Stimulated activated naive CD8-positive, alpha-beta T cell treated with anti-CD3 and anti-CD28 coated beads, Interleukin-15, amount 100 ng/mL, for 72 hours (primary cell): ENCODE results near the gene STIP1.
"Not testable (repeated sequence)": the region's sequence is repeated elsewhere in the genome, so short reads cannot be mapped to it uniquely, and the experiment has no call there.

Source experiments
- ATAC-seq: fragments of 150-1000 bp; cut with Tn5 transposase; 2 replicates; pipeline ENCODE4 v1.10.0; 2021; ENCODE audit warnings: mild to moderate bottlenecking, moderate library complexity
- DNase-seq, 2 donors: peaks; one replicate each; pipeline ENCODE4 v3.0.0; 2021 to 2022
- H3K27ac Mint-ChIP-seq, 2 donors: one replicate each; pipeline ENCODE4 v1.8.0; 2022; ENCODE audit warnings: mild to moderate bottlenecking in 2 of 2, mixed read lengths in 2 of 2, moderate library complexity in 2 of 2
- H3K27me3 Mint-ChIP-seq: one replicate; pipeline ENCODE4 v1.8.0; 2022; ENCODE audit warnings: mixed read lengths
- H3K4me1 Mint-ChIP-seq: one replicate; pipeline ENCODE4 v1.8.0; 2022; ENCODE audit warnings: mild to moderate bottlenecking, mixed read lengths
- H3K4me3 Mint-ChIP-seq, 2 donors: one replicate each; pipeline ENCODE4 v1.8.0; 2022; ENCODE audit warnings: mild to moderate bottlenecking in 2 of 2, mixed read lengths in 2 of 2, moderate library complexity in 1 of 2
- H3K9me3 Mint-ChIP-seq, 2 donors: one replicate each; pipeline ENCODE4 v1.8.0; 2022; ENCODE audit warnings: mixed read lengths in 2 of 2

STIP1 gene

DNA sequence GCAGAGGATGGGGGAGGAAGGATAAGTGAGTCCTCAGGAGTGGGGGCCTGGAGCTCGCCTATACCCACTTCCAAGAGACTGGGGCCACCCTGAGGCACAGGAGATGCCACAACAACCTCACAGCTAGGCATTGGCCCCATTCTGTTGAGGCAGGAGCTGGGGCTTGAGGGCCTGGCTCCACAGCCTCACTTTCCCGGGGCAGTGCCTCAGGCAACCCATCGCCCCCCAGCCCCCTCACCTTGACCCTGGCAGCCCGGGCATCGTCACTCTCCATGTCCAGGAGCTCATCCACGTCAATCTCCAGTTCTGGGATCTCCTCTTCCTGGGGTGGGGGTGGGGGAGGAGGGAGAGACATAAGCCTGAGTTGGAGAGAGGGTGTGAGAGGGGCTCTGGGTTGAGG lies 59.0 kb downstream of the STIP1 start:
- Mint-ChIP-seq H3K27ac (peak overlapping the region; percentile 42 to 96), H3K4me3 (peak overlapping the region; percentile 95 to 96), H3K27me3 (no peaks in the 10 kb centered on the region), H3K9me3 (no peaks in the 10 kb centered on the region), H3K4me1 (peaks cover 65% of the 10 kb centered on the region)
- ATAC-seq (no peak), DNase-seq (no peak)

DNA sequence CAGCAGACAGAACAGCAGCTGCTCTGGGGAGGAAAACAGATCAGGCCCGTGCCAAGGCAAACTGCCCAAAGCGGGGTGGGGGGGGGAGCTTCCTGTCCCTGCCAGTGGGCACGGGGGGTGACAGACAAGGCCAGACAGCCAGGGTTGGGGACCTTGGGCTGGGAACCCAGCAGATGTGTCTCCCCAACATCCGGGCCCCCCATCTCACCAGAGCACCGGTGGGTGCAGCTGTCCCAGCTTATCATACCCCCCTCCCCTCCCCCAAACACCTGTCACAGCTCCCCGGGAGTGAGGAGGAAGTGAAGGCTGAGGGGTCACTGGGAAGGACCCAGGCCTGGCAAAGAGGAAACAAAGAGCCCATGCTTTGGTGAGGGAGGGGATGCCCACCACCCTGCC lies 59.4 kb downstream of the STIP1 start:
- Mint-ChIP-seq H3K27me3 (no peaks in the 10 kb centered on the region), H3K9me3 (no peaks in the 10 kb centered on the region), H3K4me1 (peaks cover 65% of the 10 kb centered on the region), H3K4me3 (peak overlapping the region; percentile 95 to 96), H3K27ac (peak overlapping the region; percentile 48 to 96)
- ATAC-seq: no peak
- no peak for DNase-seq

- peak; percentile 33 for ATAC-seq
- H3K27me3 Mint-ChIP-seq: no peaks in the 10 kb centered on the region
- peak; percentile 48 to 80 for DNase-seq
- H3K4me3 Mint-ChIP-seq: peak overlapping the region; percentile 95 to 96
- H3K27ac Mint-ChIP-seq: peak overlapping the region; percentile 95 to 96
- peaks cover 68% of the 10 kb centered on the region for H3K4me1 Mint-ChIP-seq
- H3K9me3 Mint-ChIP-seq: no peaks in the 10 kb centered on the region
These were observed 60.0 kb downstream of the STIP1 start for GRCh38 chr11:64245797-64246620.

GRCh38 chr11:64246621-64246870 lies 60.6 kb downstream of the STIP1 start:
- H3K4me3 Mint-ChIP-seq: peak overlapping the region; percentile 76 to 90

DNA sequence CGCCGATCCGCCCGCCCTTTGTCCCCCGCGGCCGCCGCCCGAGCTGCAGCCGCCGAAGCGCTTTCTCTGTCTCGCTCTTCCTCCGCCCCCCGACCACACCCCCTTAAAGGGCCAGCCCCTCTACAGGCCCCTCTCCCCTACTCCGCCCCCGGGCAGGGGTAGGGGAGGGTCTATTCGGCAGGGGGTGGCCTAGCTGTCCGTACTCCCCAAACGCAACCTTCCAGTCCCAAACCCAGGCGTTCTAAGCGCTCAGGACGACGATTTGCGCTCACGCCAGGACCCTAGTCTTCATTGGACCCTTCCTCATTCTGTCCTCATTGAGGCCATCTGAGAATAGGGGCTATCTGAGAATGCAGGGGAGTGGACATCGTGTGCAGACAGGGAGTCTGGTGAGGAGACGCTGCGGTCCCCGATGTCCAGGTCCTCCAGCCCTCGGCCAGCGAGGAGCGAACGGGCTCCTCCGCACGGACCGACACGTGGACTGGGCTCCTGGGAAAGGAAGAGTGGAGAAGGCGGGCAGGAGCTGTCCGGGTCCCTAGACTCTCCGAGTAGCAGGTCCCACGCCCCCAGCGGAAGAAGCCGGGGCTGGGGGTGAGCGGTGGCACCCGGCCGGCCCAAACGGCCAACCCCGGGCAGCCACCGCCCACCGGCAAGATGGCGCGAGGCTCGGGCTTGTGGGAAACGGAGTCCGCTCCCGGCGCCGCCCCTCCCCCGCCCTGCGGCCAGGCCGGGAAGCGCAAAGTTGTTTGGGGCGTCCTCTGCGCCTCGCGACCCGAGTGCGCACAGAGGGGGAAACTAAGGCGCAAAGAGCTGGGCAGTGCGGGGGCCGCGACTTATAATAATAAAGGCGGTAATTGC lies 61.1 kb downstream of the STIP1 start, which contains the start of gene PPP1R14B:
PPP1R14B (minus strand) TSS at position 73 of the 858 bp plus-strand sequence. CDS start 270 bp downstream, outside the sequence.
- no peaks in the 10 kb centered on the region for H3K9me3 Mint-ChIP-seq
- DNase-seq (peak; percentile 77), ATAC-seq (peak; percentile 66)
- H3K4me3 Mint-ChIP-seq: peak within 1 kb of the TSS; percentile 95 to 96
- peaks cover 72% of the 10 kb centered on the region for H3K4me1 Mint-ChIP-seq
- H3K27ac Mint-ChIP-seq: peak within 1 kb of the TSS; percentile 95 to 96
- no peaks in the 10 kb centered on the region for H3K27me3 Mint-ChIP-seq

More at GRCh38 chr11:64246621-64246870, 60.6 kb downstream of the STIP1 start:
- not testable (repeated sequence) for H3K27ac Mint-ChIP-seq, DNase-seq, H3K27me3 Mint-ChIP-seq, H3K9me3 Mint-ChIP-seq
- ATAC-seq: peak; percentile 13
- H3K4me1 Mint-ChIP-seq: peaks cover 68% of the 10 kb centered on the region

DNA sequence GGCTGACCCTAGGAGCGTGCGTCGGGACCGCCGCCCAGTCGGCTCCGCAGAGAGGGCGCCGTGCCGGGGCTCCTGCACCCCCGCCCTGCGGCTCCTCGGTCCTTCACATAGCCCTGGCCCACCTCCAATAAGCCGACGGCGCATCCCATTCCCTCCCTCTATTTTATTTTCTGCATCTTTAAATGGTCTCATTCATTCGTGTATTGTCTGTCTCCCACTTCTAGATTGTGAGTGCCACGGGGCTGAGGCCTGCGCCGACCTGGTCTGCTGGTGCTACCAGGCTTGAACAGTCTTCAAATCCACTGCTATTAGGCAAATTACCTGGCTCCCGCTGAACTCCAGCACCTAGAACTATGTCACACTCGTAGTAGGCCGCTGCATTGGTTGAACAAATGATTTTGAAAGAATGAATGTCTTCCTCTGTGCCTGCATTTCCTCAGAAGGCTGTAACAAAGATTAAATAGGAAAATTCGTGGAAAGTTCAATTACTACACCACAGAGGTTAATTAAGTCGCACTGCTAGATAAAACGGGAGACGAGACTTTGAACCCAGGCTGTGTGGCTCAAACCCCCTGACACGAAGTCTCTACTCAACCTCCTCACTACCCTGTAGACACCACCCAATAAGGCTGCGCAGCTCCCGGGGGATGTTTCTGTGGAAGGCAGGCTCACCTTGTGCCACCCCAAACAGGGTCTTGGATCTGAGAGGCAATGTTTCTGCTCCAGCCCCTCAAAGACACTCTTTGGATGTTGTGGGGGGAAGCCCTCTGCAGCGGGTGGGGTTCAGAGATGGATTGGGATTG lies 62.0 kb downstream of the STIP1 start:
- Mint-ChIP-seq H3K4me3 (peak overlapping the region; percentile 62 to 90), H3K9me3 (no peaks in the 10 kb centered on the region), H3K27me3 (no peaks in the 10 kb centered on the region), H3K27ac (no peak overlapping the region), H3K4me1 (peaks cover 72% of the 10 kb centered on the region)
- no peak for ATAC-seq
- no peak for DNase-seq

DNA sequence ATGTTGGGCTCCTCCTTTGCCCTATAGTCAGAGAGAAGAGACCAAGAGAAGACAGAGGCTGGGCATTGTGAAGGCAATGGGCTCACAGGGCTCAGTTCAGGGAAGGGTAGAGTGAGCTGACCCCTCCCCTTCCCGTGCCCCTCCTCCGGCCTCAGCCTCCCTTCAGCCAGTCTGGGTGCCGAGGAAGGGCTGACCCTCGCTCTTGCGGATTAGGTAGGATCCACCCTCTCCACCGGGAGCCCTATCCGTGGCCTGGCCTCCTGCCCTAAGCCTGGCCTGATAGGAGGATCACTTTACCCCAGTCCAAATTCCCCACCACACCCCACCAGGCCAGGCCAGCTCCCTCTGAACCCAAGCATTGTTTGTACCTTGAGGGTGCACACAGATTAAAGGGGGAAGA lies 62.6 kb downstream of the STIP1 start:
- no peak overlapping the region for H3K4me3 Mint-ChIP-seq
- no peak for ATAC-seq
- H3K27ac Mint-ChIP-seq: no peak overlapping the region

GRCh38 chr11:64249038-64249437 lies 63.1 kb downstream of the STIP1 start:
- Mint-ChIP-seq H3K9me3 (no peaks in the 10 kb centered on the region), H3K27ac (no peak overlapping the region), H3K4me3 (no peak overlapping the region), H3K27me3 (no peaks in the 10 kb centered on the region), H3K4me1 (peaks cover 71% of the 10 kb centered on the region)
- DNase-seq: no peak
- no peak for ATAC-seq

More for the DNA sequence above, 62.6 kb downstream of the STIP1 start:
- no peak for DNase-seq
- H3K27me3 Mint-ChIP-seq: no peaks in the 10 kb centered on the region
- H3K9me3 Mint-ChIP-seq: no peaks in the 10 kb centered on the region
- H3K4me1 Mint-ChIP-seq: peaks cover 71% of the 10 kb centered on the region

DNA sequence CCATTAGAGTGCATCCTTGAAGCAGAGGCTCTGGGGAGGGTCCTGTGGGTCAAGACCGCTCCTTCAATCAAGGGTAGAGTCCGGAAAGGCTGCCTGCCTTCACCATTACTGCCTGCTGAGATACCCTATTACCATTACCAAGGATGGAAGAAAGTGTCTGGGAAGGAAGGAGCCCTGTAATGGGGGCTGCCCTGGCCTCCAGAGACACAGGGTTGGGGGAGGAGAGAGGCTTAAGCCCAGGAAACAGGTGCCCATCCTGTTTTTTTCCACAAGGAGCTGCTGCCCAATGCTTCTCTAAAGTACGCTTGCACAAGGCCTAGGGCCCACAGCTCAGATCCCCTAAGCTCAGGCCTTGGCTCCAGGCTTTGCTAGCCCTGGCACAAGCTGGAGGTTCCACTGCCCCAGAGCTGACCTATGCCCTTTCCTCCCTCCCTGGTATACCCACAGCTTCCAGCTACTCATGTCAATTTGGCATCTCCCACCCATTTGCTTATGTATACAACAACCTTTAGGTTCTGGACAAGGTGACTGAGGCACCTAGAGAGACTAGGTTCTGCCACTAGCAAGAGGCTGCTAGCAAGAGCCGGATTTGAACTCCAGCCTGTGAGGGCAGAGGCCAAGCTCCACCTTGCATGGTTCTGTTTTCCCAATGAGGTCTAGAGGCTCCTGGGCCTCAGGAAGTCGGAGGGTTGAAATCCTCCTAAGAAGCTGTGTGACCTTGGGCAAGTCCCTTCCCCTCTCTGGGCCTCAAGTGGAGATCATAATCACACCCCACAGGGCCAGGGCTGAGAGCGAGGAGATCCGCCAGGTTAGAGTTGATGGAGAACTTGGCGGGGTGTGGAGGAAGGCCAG lies 63.8 kb downstream of the STIP1 start:
- Mint-ChIP-seq H3K9me3 (no peaks in the 10 kb centered on the region), H3K27me3 (no peaks in the 10 kb centered on the region), H3K27ac (peak overlapping the region in 1 of 2 donors; percentile 15), H3K4me1 (peaks cover 66% of the 10 kb centered on the region), H3K4me3 (peak overlapping the region in 1 of 2 donors; percentile 61)
- ATAC-seq: no peak
- no peak for DNase-seq

- no peaks in the 10 kb centered on the region for H3K27me3 Mint-ChIP-seq
- no peaks in the 10 kb centered on the region for H3K9me3 Mint-ChIP-seq
- ATAC-seq: peak; percentile 1
- H3K4me3 Mint-ChIP-seq: peak overlapping the region; percentile 83 to 85
- no peak overlapping the region for H3K27ac Mint-ChIP-seq
- DNase-seq: no peak
- H3K4me1 Mint-ChIP-seq: peaks cover 60% of the 10 kb centered on the region
These were observed 64.5 kb downstream of the STIP1 start for GRCh38 chr11:64250415-64251015.

DNA sequence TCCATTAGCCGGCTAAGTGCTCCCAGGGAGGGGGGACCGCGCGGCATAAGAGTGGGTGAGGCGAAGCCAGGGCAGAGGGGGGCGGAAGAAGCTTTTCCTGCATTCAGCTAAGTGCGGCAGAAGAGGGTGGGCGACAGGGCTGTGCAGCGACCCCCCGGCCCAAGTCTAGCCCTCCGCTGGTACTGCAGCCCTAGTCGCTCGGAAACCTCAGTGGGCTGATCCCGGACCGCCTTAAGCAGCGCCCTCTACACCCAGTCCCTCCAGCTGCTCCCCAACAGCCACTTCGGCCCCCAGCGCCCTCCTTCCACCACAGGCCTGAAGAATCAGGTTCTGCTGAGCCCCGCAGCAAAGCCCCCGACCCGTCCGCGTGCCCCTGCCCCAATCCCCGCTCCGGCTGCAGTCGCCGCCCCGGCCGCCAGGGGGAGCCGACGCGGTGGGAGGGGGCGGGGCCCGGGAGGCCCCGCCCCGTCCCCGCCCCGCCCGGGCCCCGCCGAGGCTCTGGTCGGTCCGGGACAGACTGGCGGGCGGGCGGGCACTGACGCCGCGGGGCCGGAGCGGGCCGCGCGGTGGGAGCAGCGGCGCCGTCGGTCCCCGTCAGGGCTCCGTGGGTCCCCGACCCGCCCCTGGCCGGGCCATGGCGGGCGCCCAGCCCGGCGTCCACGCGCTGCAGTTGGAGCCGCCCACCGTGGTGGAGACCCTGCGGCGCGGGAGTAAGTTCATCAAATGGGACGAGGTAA lies 65.2 kb downstream of the STIP1 start, which contains the start of gene PLCB3:
PLCB3 (plus strand) TSS at position 515 of the 737 bp plus-strand sequence; CDS start at position 635, 120 bp downstream.
- peak; percentile 55 to 75 for DNase-seq
- Mint-ChIP-seq H3K4me1 (peaks cover 60% of the 10 kb centered on the region), H3K27ac (peak within 1 kb of the TSS; percentile 75 to 89), H3K27me3 (no peaks in the 10 kb centered on the region), H3K9me3 (no peaks in the 10 kb centered on the region), H3K4me3 (peak within 1 kb of the TSS; percentile 93 to 96)
- peak; percentile 67 for ATAC-seq

GRCh38 chr11:64251753-64252002 lies 65.7 kb downstream of the STIP1 start:
- Mint-ChIP-seq H3K27ac (peak overlapping the region; percentile 75 to 89), H3K4me1 (peaks cover 60% of the 10 kb centered on the region), H3K4me3 (peak overlapping the region; percentile 93 to 96), H3K9me3 (no peaks in the 10 kb centered on the region), H3K27me3 (no peaks in the 10 kb centered on the region)
- no peak for ATAC-seq
- no peak for DNase-seq

- Mint-ChIP-seq H3K4me3 (peak overlapping the region; percentile 93 to 96), H3K27ac (peak overlapping the region; percentile 75 to 89), H3K4me1 (peaks cover 55% of the 10 kb centered on the region), H3K27me3 (no peaks in the 10 kb centered on the region), H3K9me3 (no peaks in the 10 kb centered on the region)
- DNase-seq (no peak), ATAC-seq (peak; percentile 8)
These were observed 66.3 kb downstream of the STIP1 start for GRCh38 chr11:64252003-64252872.
